ENCODE results near the gene CLASRP.
A peak's percentile ranks its signal among the peaks of the same experiment; 100 is the strongest.

- TF ChIP-seq EZH2phosphoT487 (IDR thresholded peaks at IDR 0.05; ENCODE audit: low read length) (no peak), CTCF (IDR thresholded peaks at IDR 0.05; ENCODE audit: low read length) (peak; percentile 14; the same call in 1 of the 2 replicates), EZH2 (optimal IDR thresholded peaks at IDR 0.05; ENCODE audit: low read depth, low read length) (no peak)
Observed at GRCh38 chr19:45092747-45093678, 54.2 kb downstream of the CLASRP start, which contains the start of gene PPP1R37.
